Endothelial cell of umbilical vein (primary cell): ENCODE results near the gene MAGI3. TPM values are rescaled to one million over a fixed set of nuclear protein-coding genes. Genes with fewer than 3 reads are reported as not detected.

ENCODE experiments used
- BruUV-seq: library from RNA; stranded (reverse); fragments of 400-500 nt; replicated peaks from 2 replicates; lab custom pipeline; 2021; lab: Mats Ljungman, UMichigan
- CTCF ChIA-PET: fragments of 300-600, 350-600 bp; sonication (Branson Sonifier 250); formaldehyde crosslinking; loops from one replicate; lab custom pipeline; 2021; ENCODE audit warnings: antibody characterized with exemption, inconsistent platforms; lab: Charles Lee
- POLR2A ChIA-PET: fragments of 300-600, 350-600 bp; sonication (Branson Sonifier 250); formaldehyde crosslinking; loops from one replicate; lab custom pipeline; 2021; ENCODE audit warnings: antibody characterized with exemption, inconsistent platforms; lab: Charles Lee
- DNase-seq: peaks from one replicate; pipeline ENCODE4 v3.0.0-alpha.2; 2011; ENCODE audit warnings: low read depth, low spot score
- FAIRE-seq: peaks from 2 replicates; lab custom pipeline; 2011; peaks lifted over from hg19 to GRCh38; lab: Jason Lieb, UNC
- H2AFZ ChIP-seq: 2 replicates; pipeline ENCODE4 v1.6.0; 2012; ENCODE audit warnings: low read depth, low read length, control low read depth, inconsistent platforms
- H3K27ac ChIP-seq: 2 replicates; pipeline ENCODE4 v1.5.1; 2011; ENCODE audit warnings: low read depth, mild to moderate bottlenecking, control low read depth, low read length, moderate library complexity; ENCODE audit not compliant: insufficient read depth
- H3K27me3 ChIP-seq, 2 experiments: 2 replicates each; pipeline versions ENCODE4 v1.6.0 to v1.6.1; 2011; ENCODE audit warnings: low read length in 2 of 2, mixed read lengths in 1 of 2; ENCODE audit not compliant: control insufficient read depth in 2 of 2, insufficient read depth in 2 of 2
- H3K36me3 ChIP-seq, 2 experiments: 2 replicates in 1 of 2; 3 replicates in 1 of 2; pipeline ENCODE4 v1.5.1; 2011; ENCODE audit warnings: low read length in 2 of 2, mild to moderate bottlenecking in 1 of 2, moderate library complexity in 1 of 2; ENCODE audit not compliant: control insufficient read depth in 2 of 2, insufficient read depth in 2 of 2; ENCODE audit errors: extremely low read depth in 1 of 2
- H3K4me1 ChIP-seq: 3 replicates; pipeline ENCODE4 v1.5.1; 2011; ENCODE audit warnings: mild to moderate bottlenecking, low read length; ENCODE audit not compliant: control insufficient read depth, insufficient read depth; ENCODE audit errors: extremely low read depth
- H3K4me2 ChIP-seq: 2 replicates; pipeline ENCODE4 v1.6.1; 2011; ENCODE audit warnings: low read length, control low read depth, mixed read lengths; ENCODE audit not compliant: insufficient read depth
- H3K4me3 ChIP-seq, 3 experiments: fragments of 200-600 bp in 1 of 3; sonication (generic), shearing (Covaris generic) in 1 of 3; replicated peaks in 1 of 3; 2 replicates each; pipeline ENCODE4 v1.5.1; 2011 to 2016; ENCODE audit warnings: control low read depth in 3 of 3, low read length in 3 of 3, mild to moderate bottlenecking in 2 of 3, inconsistent platforms in 1 of 3, low read depth in 1 of 3, moderate library complexity in 1 of 3; ENCODE audit not compliant: insufficient read depth in 1 of 3
- H3K79me2 ChIP-seq: 2 replicates; pipeline ENCODE4 v1.6.0; 2012; ENCODE audit warnings: low read length, inconsistent platforms; ENCODE audit not compliant: control insufficient read depth, insufficient read depth
- H3K9ac ChIP-seq: replicated peaks from 2 replicates; pipeline ENCODE3; 2011; ENCODE audit warnings: low read length, control low read depth; ENCODE audit not compliant: insufficient read depth; ENCODE audit errors: extremely low read depth
- H3K9me1 ChIP-seq: replicated peaks from 3 replicates; pipeline ENCODE4 v1.6.0; 2011; ENCODE audit warnings: mild to moderate bottlenecking, low read length; ENCODE audit not compliant: control insufficient read depth, insufficient read depth; ENCODE audit errors: extremely low read depth
- H3K9me3 ChIP-seq: replicated peaks from 2 replicates; pipeline ENCODE4 v1.5.1; 2012; ENCODE audit warnings: low read length, inconsistent platforms; ENCODE audit not compliant: control insufficient read depth, insufficient read depth
- H4K20me1 ChIP-seq: replicated peaks from 2 replicates; pipeline ENCODE3; 2011; ENCODE audit warnings: mild to moderate bottlenecking, low read length; ENCODE audit not compliant: control insufficient read depth, insufficient read depth; ENCODE audit errors: extremely low read depth
- CTCF ChIP-seq, 2 donors: IDR thresholded peaks; 1 replicate in 1 of 2; 2 replicates in 1 of 2; pipeline ENCODE4 v1.5.1; 2011; ENCODE audit warnings: low read length in 2 of 2, mild to moderate bottlenecking in 2 of 2, moderate library complexity in 2 of 2, control low read depth in 1 of 2, inconsistent platforms in 1 of 2, low read depth in 1 of 2; ENCODE audit not compliant: insufficient read depth in 1 of 2; ENCODE audit errors: extremely low read depth in 1 of 2
- EZH2 ChIP-seq: IDR thresholded peaks from 2 replicates; pipeline ENCODE4 v1.6.1; 2012; ENCODE audit warnings: borderline replicate concordance, low read depth, mild to moderate bottlenecking, moderate library complexity, low read length, inconsistent platforms; ENCODE audit not compliant: severe bottlenecking
- FOS ChIP-seq: IDR thresholded peaks from 2 replicates; pipeline ENCODE4 v1.6.1; 2011; ENCODE audit warnings: mild to moderate bottlenecking, low read length, moderate library complexity, borderline replicate concordance; ENCODE audit not compliant: insufficient read depth
- GATA2 ChIP-seq: IDR thresholded peaks from 2 replicates; pipeline ENCODE4 v1.7.0; 2011; ENCODE audit warnings: low read depth, mild to moderate bottlenecking, moderate library complexity, mixed read lengths, low read length; ENCODE audit not compliant: insufficient read length, insufficient read depth
- JUN ChIP-seq: IDR thresholded peaks from 2 replicates; pipeline ENCODE4 v1.6.1; 2011; ENCODE audit warnings: borderline replicate concordance, low read depth; ENCODE audit not compliant: insufficient read length, insufficient read depth
- MAX ChIP-seq: IDR thresholded peaks from 2 replicates; pipeline ENCODE4 v1.6.1; 2011; ENCODE audit not compliant: insufficient read depth, insufficient read length
- MYC ChIP-seq: IDR thresholded peaks from one replicate; pipeline ENCODE4 v1.6.1; 2011; ENCODE audit warnings: mild to moderate bottlenecking, low read depth, low read length
- POLR2A ChIP-seq: IDR thresholded peaks from 2 replicates; pipeline ENCODE4 v1.6.1; 2012; ENCODE audit warnings: low read depth, mild to moderate bottlenecking, control low read depth, low read length
- POLR2AphosphoS5 ChIP-seq: IDR thresholded peaks from 2 replicates; pipeline ENCODE4 v1.6.1; 2012; ENCODE audit warnings: low read depth, mild to moderate bottlenecking, control low read depth, low read length, moderate library complexity; ENCODE audit not compliant: insufficient read depth
- dilution Hi-C: fragments of 300-500 bp; cut with MboI; formaldehyde crosslinking; loops from one replicate; pipeline ENCODE4 v1.15.0; 2019; ENCODE audit warnings: low sequenced_read_pairs; ENCODE audit not compliant: extremely low pct_ligation_motif_present
- intact Hi-C: fragments of 100-400 bp; cut with micrococcal nuclease; formaldehyde crosslinking; loops from one replicate; pipeline ENCODE4 v1.10.0; 2022
- polyA plus RNA-seq, 4 experiments: library from polyadenylated mRNA; depleted of rRNA in 3 of 4; stranded (reverse) in 3 of 4; unstranded in 1 of 4; fragments of >200 nt; gene quantifications; 2 replicates each; pipeline versions ENCODE4 v1.2.1 to v1.2.3, GENCODE V29; 2011 to 2012; ENCODE audit warnings: missing spikeins in 1 of 4
- total RNA-seq: library from RNA; stranded (reverse); gene quantifications from 2 replicates; pipeline ENCODE4 v1.2.3, GENCODE V29; 2021

Gene MAGI3
- total and polyA plus RNA-seq, 2 donors (not counting 3 experiments of a cell fraction or from before 2014, with no cell fraction given) = 2.8 to 16.1 TPM

GRCh38 chr1:113388621-113389358, 1.5 kb upstream of the MAGI3 start:
- CTCF ChIA-PET = interaction anchor here (1.3 to 3.2 kb wide), 5 partner anchors 10 to 290 kb away, joined by 3 to 22 read pairs (median 5); no protein-coding TSS in a partner anchor
- peak overlapping the region; percentile 70 for H3K4me2 ChIP-seq
- no peaks in the 10 kb centered on the region for H3K9me3 ChIP-seq
- H3K36me3 ChIP-seq = no peaks in the 10 kb centered on the region
- no peak overlapping the region for H3K9ac ChIP-seq
- H3K4me3 ChIP-seq = peak overlapping the region in 2 of 3 experiments; percentile 41 to 88
- dilution Hi-C loops = no loop called here
- intact Hi-C loops = no loop called here
- no peaks in the 10 kb centered on the region for H4K20me1 ChIP-seq
- no peaks in the 10 kb centered on the region for H3K27me3 ChIP-seq
- peak overlapping the region; percentile 93 for H2AFZ ChIP-seq
- TF ChIP-seq MYC (no peak), FOS (no peak), POLR2AphosphoS5 (no peak), JUN (no peak), POLR2A (no peak)
- POLR2A ChIA-PET = interaction anchor here (1.7 kb wide), 1 partner anchor 68 kb away, joined by 4 read pairs; no protein-coding TSS in a partner anchor
- H3K79me2 ChIP-seq = peaks cover 13% of the 10 kb centered on the region
- BruUV-seq = no TSS peak
- peak; percentile 29 for DNase-seq
- no peak for FAIRE-seq
- H3K27ac ChIP-seq = no peak overlapping the region
- no peaks in the 10 kb centered on the region for H3K9me1 ChIP-seq
- peaks cover 14% of the 10 kb centered on the region for H3K4me1 ChIP-seq

GRCh38 chr1:113389359-113389952, 859 bp upstream of the MAGI3 start:
- H3K4me1 ChIP-seq = peaks cover 14% of the 10 kb centered on the region
- dilution Hi-C loops = no loop called here
- H3K4me3 ChIP-seq = peak overlapping the region; percentile 41 to 88 (median 86)
- peak overlapping the region; percentile 93 for H2AFZ ChIP-seq
- FAIRE-seq (no peak), DNase-seq (no peak)
- intact Hi-C loops = no loop called here
- H3K4me2 ChIP-seq = peak overlapping the region; percentile 70
- no peaks in the 10 kb centered on the region for H3K9me1 ChIP-seq
- peaks cover 14% of the 10 kb centered on the region for H3K79me2 ChIP-seq
- POLR2A ChIA-PET = interaction anchor here (1.7 kb wide), 1 partner anchor 67 kb away, joined by 4 read pairs; no protein-coding TSS in a partner anchor
- H4K20me1 ChIP-seq = no peaks in the 10 kb centered on the region
- no peaks in the 10 kb centered on the region for H3K27me3 ChIP-seq
- peak overlapping the region; percentile 26 for H3K27ac ChIP-seq
- BruUV-seq = no TSS peak
- TF ChIP-seq FOS (no peak), GATA2 (no peak), JUN (no peak), POLR2A (no peak), MYC (no peak), MAX (no peak), EZH2 (no peak), CTCF (IDR thresholded peaks at IDR 0.05; ENCODE audit: extremely low read depth in 1 of 2, insufficient read depth in 1 of 2, low read depth in 1 of 2, low read length in 2 of 2) (no peak), POLR2AphosphoS5 (no peak)
- no peaks in the 10 kb centered on the region for H3K9me3 ChIP-seq
- H3K36me3 ChIP-seq = no peaks in the 10 kb centered on the region
- H3K9ac ChIP-seq = peak overlapping the region; percentile 68
- CTCF ChIA-PET = interaction anchor here (0.7 to 3.2 kb wide), 6 partner anchors 9 to 316 kb away, joined by 3 to 22 read pairs (median 4); partner anchors contain the start of gene LRIG2
